OCI-LY7 (cell line): ENCODE results near the gene AGMO. TPM values are rescaled to one million over a fixed set of nuclear protein-coding genes. Genes with fewer than 3 reads are reported as not detected.

ENCODE experiments used
- BruUV-seq: library from RNA; stranded (reverse); fragments of 400-500 nt; replicated peaks from 2 replicates; lab custom pipeline; 2021; lab: Mats Ljungman, UMichigan
- CTCF ChIA-PET: fragments of 300-600 bp; sonication (Branson Sonifier 250); formaldehyde crosslinking; loops from one replicate; lab custom pipeline; 2022; ENCODE audit warnings: antibody characterized with exemption; ENCODE audit not compliant: unreplicated experiment; lab: Charles Lee
- POLR2A ChIA-PET: fragments of 300-600 bp; sonication (Branson Sonifier 250); formaldehyde crosslinking; loops from one replicate; lab custom pipeline; 2022; ENCODE audit warnings: antibody characterized with exemption; lab: Charles Lee
- DNase-seq: peaks from one replicate; pipeline ENCODE4 v3.0.0-alpha.2; 2015; ENCODE audit warnings: low spot score
- H2AFZ ChIP-seq: fragments of 200-600 bp; sonication (generic), shearing (Covaris generic); 2 replicates; pipeline ENCODE4 v1.6.1; 2014; ENCODE audit warnings: mild to moderate bottlenecking, antibody characterized with exemption, low read length, moderate library complexity
- H3K27ac ChIP-seq: fragments of 200-600 bp; sonication (generic); 2 replicates; pipeline ENCODE4 v1.5.1; 2014; ENCODE audit warnings: mixed run types, low read depth, mild to moderate bottlenecking, moderate library complexity, low read length, inconsistent platforms; ENCODE audit not compliant: poor library complexity, severe bottlenecking
- H3K36me3 ChIP-seq: fragments of 200-600 bp; sonication (generic); 2 replicates; pipeline ENCODE4 v1.6.1; 2014; ENCODE audit warnings: mild to moderate bottlenecking, antibody characterized with exemption, low read length, moderate library complexity, mixed read lengths; ENCODE audit not compliant: insufficient read depth
- H3K4me1 ChIP-seq: fragments of 200-600 bp; sonication (generic); 2 replicates; pipeline ENCODE4 v1.5.1; 2014; ENCODE audit warnings: mild to moderate bottlenecking, low read length; ENCODE audit not compliant: insufficient read depth, poor library complexity, severe bottlenecking
- H3K4me2 ChIP-seq: fragments of 200-600 bp; sonication (generic); 2 replicates; pipeline ENCODE4 v1.6.1; 2014; ENCODE audit warnings: mild to moderate bottlenecking, low read length
- H3K4me3 ChIP-seq: fragments of 200-600 bp; sonication (generic); 2 replicates; pipeline ENCODE4 v1.5.1; 2014; ENCODE audit warnings: mild to moderate bottlenecking, low read depth, low read length; ENCODE audit not compliant: poor library complexity, severe bottlenecking
- H3K79me2 ChIP-seq: fragments of 200-600 bp; sonication (generic); 2 replicates; pipeline ENCODE4 v1.6.1; 2016; ENCODE audit warnings: low read depth, mild to moderate bottlenecking, low read length, moderate library complexity, mixed read lengths; ENCODE audit not compliant: insufficient read depth
- H3K9me2 ChIP-seq: fragments of 200-600 bp; sonication (generic); 2 replicates; pipeline ENCODE4 v1.6.1; 2016; ENCODE audit warnings: mild to moderate bottlenecking, low read length, mixed read lengths; ENCODE audit not compliant: insufficient read depth
- H3K9me3 ChIP-seq: fragments of 200-600 bp; sonication (generic); 2 replicates; pipeline ENCODE4 v1.6.1; 2014; ENCODE audit warnings: mild to moderate bottlenecking, mixed run types, low read length, mixed read lengths
- H4K20me1 ChIP-seq: fragments of 200-600 bp; sonication (generic); 2 replicates; pipeline ENCODE4 v1.6.1; 2014; ENCODE audit warnings: mild to moderate bottlenecking, antibody characterized with exemption, low read length, moderate library complexity, mixed read lengths; ENCODE audit not compliant: insufficient read depth
- EZH2phosphoT487 ChIP-seq: fragments of 200-600 bp; sonication (generic); IDR thresholded peaks from 2 replicates; pipeline ENCODE4 v1.6.1; 2018; ENCODE audit warnings: low read depth, borderline replicate concordance, mild to moderate bottlenecking, mixed run types, antibody characterized with exemption, low read length, moderate library complexity, mixed read lengths
- intact Hi-C: fragments of 100-400 bp; cut with micrococcal nuclease; formaldehyde crosslinking; loops from one replicate; pipeline ENCODE4 v1.10.0; 2022; ENCODE audit not compliant: unreplicated experiment
- total RNA-seq, 2 experiments: library from RNA; depleted of rRNA in 1 of 2; stranded (reverse); fragments of >200 nt in 1 of 2; shearing (Covaris generic) in 1 of 2; gene quantifications; 2 replicates each; pipeline ENCODE4 v1.2.3, GENCODE V29; 2014 to 2022
- TF ChIP-seq, protein P1 (sequence below): fragments of 200-600 bp; sonication (generic); conservative IDR thresholded peaks from 2 replicates; pipeline ENCODE4 v1.5.1; 2014; ENCODE audit warnings: mild to moderate bottlenecking, antibody characterized with exemption, low read length, moderate library complexity, mixed read lengths

Gene AGMO
- total RNA-seq, 2 experiments from 2014 or later: not detected

DNA sequence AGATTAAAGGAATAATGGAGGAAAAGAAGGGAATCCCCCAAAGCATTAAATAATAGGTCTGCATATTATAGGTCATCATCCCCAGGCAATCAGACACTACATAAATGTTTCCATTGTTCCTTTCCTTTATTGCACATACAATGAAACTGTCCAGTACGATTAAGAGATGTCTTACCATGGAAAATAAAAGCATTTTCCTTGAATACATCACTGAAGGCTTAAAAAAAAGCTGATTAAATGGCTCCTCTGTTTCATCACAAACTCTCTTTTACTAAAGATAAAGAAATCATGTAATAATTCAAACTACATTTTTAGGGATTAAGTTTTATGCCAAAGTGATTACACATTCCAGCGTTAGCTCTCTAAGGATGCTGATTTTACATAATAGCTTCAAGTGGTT is 316.0 kb downstream of the AGMO start:
- Histone ChIP-seq H2AFZ (no peak overlapping the region), H3K4me1 (no peaks in the 10 kb centered on the region), H3K9me2 (no peaks in the 10 kb centered on the region), H3K27ac (no peak overlapping the region), H4K20me1 (no peaks in the 10 kb centered on the region), H3K79me2 (no peaks in the 10 kb centered on the region), H3K4me2 (no peak overlapping the region), H3K4me3 (no peak overlapping the region), H3K9me3 (no peaks in the 10 kb centered on the region), H3K36me3 (no peaks in the 10 kb centered on the region)
- BruUV-seq: no TSS peak
- intact Hi-C loops: no loop called here
- no peak for DNase-seq
- ChIA-PET POLR2A (no interaction called here), CTCF (no interaction called here)
- TF ChIP-seq EZH2phosphoT487: no peak
- TF ChIP-seq, protein P1, sequence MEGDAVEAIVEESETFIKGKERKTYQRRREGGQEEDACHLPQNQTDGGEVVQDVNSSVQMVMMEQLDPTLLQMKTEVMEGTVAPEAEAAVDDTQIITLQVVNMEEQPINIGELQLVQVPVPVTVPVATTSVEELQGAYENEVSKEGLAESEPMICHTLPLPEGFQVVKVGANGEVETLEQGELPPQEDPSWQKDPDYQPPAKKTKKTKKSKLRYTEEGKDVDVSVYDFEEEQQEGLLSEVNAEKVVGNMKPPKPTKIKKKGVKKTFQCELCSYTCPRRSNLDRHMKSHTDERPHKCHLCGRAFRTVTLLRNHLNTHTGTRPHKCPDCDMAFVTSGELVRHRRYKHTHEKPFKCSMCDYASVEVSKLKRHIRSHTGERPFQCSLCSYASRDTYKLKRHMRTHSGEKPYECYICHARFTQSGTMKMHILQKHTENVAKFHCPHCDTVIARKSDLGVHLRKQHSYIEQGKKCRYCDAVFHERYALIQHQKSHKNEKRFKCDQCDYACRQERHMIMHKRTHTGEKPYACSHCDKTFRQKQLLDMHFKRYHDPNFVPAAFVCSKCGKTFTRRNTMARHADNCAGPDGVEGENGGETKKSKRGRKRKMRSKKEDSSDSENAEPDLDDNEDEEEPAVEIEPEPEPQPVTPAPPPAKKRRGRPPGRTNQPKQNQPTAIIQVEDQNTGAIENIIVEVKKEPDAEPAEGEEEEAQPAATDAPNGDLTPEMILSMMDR: no peak

DNA sequence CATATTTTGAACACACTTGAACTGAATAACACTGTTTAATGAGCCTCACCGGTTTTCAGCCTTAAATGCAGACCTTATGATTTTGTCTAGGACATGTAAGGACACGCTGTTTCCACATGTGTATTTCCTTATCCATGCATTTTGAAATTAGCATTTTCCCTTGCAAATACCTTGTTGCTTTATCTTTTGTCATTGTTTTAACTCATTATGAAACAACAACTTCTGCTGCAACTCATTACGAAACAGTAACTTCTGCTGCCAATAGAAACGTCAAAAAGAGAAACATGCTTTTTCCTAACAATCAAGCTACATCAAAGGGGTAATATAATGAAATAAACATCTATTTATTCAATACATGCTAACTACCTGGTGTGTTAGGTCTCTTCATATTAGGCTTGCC is 322.0 kb downstream of the AGMO start:
- Histone ChIP-seq H3K9me2 (no peaks in the 10 kb centered on the region), H3K27ac (no peak overlapping the region), H3K36me3 (no peaks in the 10 kb centered on the region), H2AFZ (no peak overlapping the region), H3K9me3 (no peaks in the 10 kb centered on the region), H3K4me3 (no peak overlapping the region), H3K4me2 (no peak overlapping the region), H3K4me1 (no peaks in the 10 kb centered on the region), H3K79me2 (no peaks in the 10 kb centered on the region), H4K20me1 (no peaks in the 10 kb centered on the region)
- no peak for TF ChIP-seq EZH2phosphoT487
- TF ChIP-seq, protein P1: no peak
- BruUV-seq: no TSS peak
- no peak for DNase-seq
- POLR2A ChIA-PET: interaction anchor here (1.3 kb wide), 1 partner anchor 10 kb away, joined by 3 read pairs; no protein-coding TSS in a partner anchor
- CTCF ChIA-PET: no interaction called here
- intact Hi-C loops: no loop called here

DNA sequence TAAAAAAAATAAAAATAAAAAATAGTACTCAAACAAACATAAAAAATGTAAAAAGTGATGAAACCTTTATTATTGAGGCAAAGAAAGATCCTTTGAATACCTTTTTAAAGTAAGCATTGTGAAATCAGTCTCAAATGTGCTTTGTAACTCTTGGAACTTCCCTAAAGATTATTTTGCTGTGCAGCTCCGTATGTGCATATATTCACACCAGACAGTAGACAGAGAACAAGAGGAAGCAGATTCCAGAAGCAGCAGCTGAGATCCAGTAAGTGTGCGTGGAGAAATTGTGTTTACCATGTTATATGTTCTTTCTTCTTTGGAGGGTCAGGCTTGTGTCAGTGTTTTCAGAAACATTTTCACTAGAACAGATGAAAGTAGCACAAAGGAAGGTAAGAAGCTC is 324.9 kb downstream of the AGMO start:
- no TSS peak for BruUV-seq
- POLR2A ChIA-PET: interaction anchor here (0.6 kb wide), 1 partner anchor 336 kb away, joined by 3 read pairs; no protein-coding TSS in a partner anchor
- no peaks in the 10 kb centered on the region for H4K20me1 ChIP-seq

More for the DNA sequence above, 324.9 kb downstream of the AGMO start:
- Histone ChIP-seq H3K27ac (no peak overlapping the region), H3K4me1 (no peaks in the 10 kb centered on the region), H3K36me3 (no peaks in the 10 kb centered on the region), H3K4me3 (no peak overlapping the region), H3K4me2 (no peak overlapping the region), H3K79me2 (no peaks in the 10 kb centered on the region), H3K9me3 (no peaks in the 10 kb centered on the region), H2AFZ (no peak overlapping the region), H3K9me2 (no peaks in the 10 kb centered on the region)
- CTCF ChIA-PET: no interaction called here
- no peak for TF ChIP-seq EZH2phosphoT487
- TF ChIP-seq, protein P1: no peak
- intact Hi-C loops: no loop called here
- no peak for DNase-seq
